Tibial nerve (tissue), 4 donors: Measurements from ENCODE around the gene KLHL22.

Experiments
- EP300 ChIP-seq, 2 donors: sonication (generic); formaldehyde crosslinking; IDR thresholded peaks; one replicate each; pipeline ENCODE4 v1.6.1; 2017; ENCODE audit warnings: antibody characterized with exemption in 2 of 2, mild to moderate bottlenecking in 1 of 2
- POLR2A ChIP-seq, 2 donors: fragments of 450-650 bp; IDR thresholded peaks; one replicate each; pipeline ENCODE4 v1.6.1; 2017; ENCODE audit warnings: antibody characterized with exemption in 2 of 2, mild to moderate bottlenecking in 2 of 2, moderate library complexity in 2 of 2
- TF ChIP-seq, protein P1 (sequence below), 5 experiments: fragments of 200-600 bp in 3 of 5; fragments of 450-650 bp in 2 of 5; sonication (generic) in 3 of 5; IDR thresholded peaks; one replicate each; pipeline ENCODE4 v1.5.1; 2016 to 2019; ENCODE audit warnings: antibody characterized with exemption in 5 of 5, mild to moderate bottlenecking in 3 of 5, moderate library complexity in 2 of 5

DNA sequence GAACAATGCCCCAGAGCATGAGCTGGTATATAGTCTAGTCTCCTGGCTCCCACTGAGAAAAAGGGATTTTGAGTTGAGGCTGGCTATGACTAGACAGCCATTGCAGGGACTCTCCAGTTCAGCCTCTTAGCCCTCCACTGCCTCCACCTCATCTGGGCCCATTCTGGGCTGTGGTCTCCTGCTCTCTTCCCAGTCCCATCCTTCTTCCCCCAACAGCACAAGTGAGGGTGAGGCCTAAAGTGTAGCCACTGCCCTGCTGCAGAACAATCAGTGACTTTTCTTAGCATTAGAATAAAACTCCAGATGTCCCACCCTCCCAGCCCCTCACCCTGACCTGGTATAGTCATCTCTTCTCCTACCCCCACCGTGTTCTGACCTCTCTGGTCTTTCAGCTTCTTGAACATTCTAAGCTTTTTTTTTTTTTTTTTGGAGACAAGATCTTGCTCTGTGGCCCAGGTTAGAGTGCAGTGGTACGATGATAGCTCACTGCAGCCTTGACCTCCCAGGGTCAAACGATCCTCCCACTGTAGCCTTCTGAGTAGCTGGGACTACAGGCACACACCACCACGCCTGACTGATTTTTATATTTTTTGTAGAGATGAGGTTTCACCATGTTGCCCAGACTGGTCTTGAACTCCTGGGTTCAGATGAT is 16.1 kb upstream of the KLHL22 start:
- TF ChIP-seq, protein P1, sequence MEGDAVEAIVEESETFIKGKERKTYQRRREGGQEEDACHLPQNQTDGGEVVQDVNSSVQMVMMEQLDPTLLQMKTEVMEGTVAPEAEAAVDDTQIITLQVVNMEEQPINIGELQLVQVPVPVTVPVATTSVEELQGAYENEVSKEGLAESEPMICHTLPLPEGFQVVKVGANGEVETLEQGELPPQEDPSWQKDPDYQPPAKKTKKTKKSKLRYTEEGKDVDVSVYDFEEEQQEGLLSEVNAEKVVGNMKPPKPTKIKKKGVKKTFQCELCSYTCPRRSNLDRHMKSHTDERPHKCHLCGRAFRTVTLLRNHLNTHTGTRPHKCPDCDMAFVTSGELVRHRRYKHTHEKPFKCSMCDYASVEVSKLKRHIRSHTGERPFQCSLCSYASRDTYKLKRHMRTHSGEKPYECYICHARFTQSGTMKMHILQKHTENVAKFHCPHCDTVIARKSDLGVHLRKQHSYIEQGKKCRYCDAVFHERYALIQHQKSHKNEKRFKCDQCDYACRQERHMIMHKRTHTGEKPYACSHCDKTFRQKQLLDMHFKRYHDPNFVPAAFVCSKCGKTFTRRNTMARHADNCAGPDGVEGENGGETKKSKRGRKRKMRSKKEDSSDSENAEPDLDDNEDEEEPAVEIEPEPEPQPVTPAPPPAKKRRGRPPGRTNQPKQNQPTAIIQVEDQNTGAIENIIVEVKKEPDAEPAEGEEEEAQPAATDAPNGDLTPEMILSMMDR (IDR thresholded peaks at IDR 0.05) = no peak
- TF ChIP-seq POLR2A (IDR thresholded peaks at IDR 0.05) (no peak), EP300 (IDR thresholded peaks at IDR 0.05) (no peak)
